ENCODE data around the gene AP1S2. TPM values are rescaled to one million over a fixed set of nuclear protein-coding genes. Genes with fewer than 3 reads are reported as not detected.

AP1S2 gene
- polyA plus RNA-seq, 2 donors, result 5.2 to 7.5 TPM

- H3K36me3 ChIP-seq (ENCODE audit: control insufficient read depth in 2 of 2, insufficient read depth in 2 of 2, low read length in 1 of 2), result no peaks in the 10 kb centered on the region
- WGBS, 2 donors, result 0 to 1% methylated on average over 15 of the region's 15 CpGs
- peak overlapping the region; percentile 73 to 93 for H3K4me3 ChIP-seq (ENCODE audit: low read depth in 1 of 2, low read length in 2 of 2)
- no peaks in the 10 kb centered on the region for H3K27me3 ChIP-seq (ENCODE audit: control insufficient read depth in 1 of 2, insufficient read depth in 2 of 2, low read length in 2 of 2)
- H3K4me1 ChIP-seq (ENCODE audit: control insufficient read depth in 2 of 2, insufficient read depth in 2 of 2, low read length in 1 of 2), result no peaks in the 10 kb centered on the region
- no peaks in the 10 kb centered on the region for H3K9me3 ChIP-seq (ENCODE audit: control insufficient read depth in 2 of 2, insufficient read depth in 1 of 2, low read depth in 1 of 2, low read length in 1 of 2)
- peak overlapping the region; percentile 83 to 84 for H3K27ac ChIP-seq (ENCODE audit: low read depth in 2 of 2, low read length in 1 of 2)
These were observed 63.8 kb downstream of the AP1S2 start for GRCh38 chrX:15790769-15791290.

- Histone ChIP-seq H3K36me3 (ENCODE audit: control insufficient read depth in 2 of 2, insufficient read depth in 2 of 2, low read length in 1 of 2) (no peaks in the 10 kb centered on the region), H3K27ac (ENCODE audit: low read depth in 2 of 2, low read length in 1 of 2) (peak within 1 kb of the TSS; percentile 83 to 84), H3K27me3 (ENCODE audit: control insufficient read depth in 1 of 2, insufficient read depth in 2 of 2, low read length in 2 of 2) (no peaks in the 10 kb centered on the region), H3K4me1 (ENCODE audit: control insufficient read depth in 2 of 2, insufficient read depth in 2 of 2, low read length in 1 of 2) (no peaks in the 10 kb centered on the region), H3K9me3 (ENCODE audit: control insufficient read depth in 2 of 2, insufficient read depth in 1 of 2, low read depth in 1 of 2, low read length in 1 of 2) (no peaks in the 10 kb centered on the region), H3K4me3 (ENCODE audit: low read depth in 1 of 2, low read length in 2 of 2) (peak within 1 kb of the TSS; percentile 73 to 93)
- 0% methylated on average over 54 to 55 of the region's 55 CpGs for WGBS, 2 donors
These were observed 64.4 kb downstream of the AP1S2 start, which contains the start of gene ZRSR2 for GRCh38 chrX:15789979-15790768. Gene ZRSR2 (plus strand): TSS chrX:15790484. CDS start chrX:15790496, 12 bp downstream.

GRCh38 chrX:15786915-15787314, 67.7 kb downstream of the AP1S2 start:
- WGBS, 2 donors, result 49 to 77% methylated on average over 3 of the region's 3 CpGs

DNA sequence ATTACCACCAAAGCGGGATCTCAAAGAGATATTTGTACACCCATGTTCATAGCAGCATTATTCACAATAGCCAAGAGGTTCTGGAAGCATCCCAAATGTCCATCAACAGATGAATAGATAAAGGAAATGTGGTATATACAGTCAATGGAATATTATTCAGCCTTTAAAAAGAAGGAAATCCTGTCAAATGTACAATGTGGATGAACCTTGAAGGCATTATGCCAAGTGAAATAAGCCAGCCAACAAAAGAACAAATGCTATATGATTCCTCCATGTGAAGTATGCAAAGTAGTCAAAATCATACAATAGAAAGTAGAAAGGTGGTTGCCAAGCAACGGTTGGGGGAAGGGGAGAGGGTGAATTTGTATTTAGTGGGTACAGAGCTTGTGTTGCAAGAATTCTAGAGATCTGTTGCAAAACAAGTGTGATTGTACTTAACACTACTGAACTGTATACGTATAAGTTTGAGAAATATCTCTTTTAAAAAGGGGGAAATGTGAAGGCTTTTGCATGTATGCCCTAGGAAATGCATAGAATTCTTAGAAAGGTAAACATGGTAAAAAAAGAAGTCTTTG, 69.3 kb downstream of the AP1S2 start:
- Histone ChIP-seq H3K9me3 (ENCODE audit: control insufficient read depth in 2 of 2, insufficient read depth in 1 of 2, low read depth in 1 of 2, low read length in 1 of 2) (no peaks in the 10 kb centered on the region), H3K36me3 (ENCODE audit: control insufficient read depth in 2 of 2, insufficient read depth in 2 of 2, low read length in 1 of 2) (peaks cover 2 to 4% of the 10 kb centered on the region in 2 donors), H3K4me3 (ENCODE audit: low read depth in 1 of 2, low read length in 2 of 2) (no peak overlapping the region), H3K27ac (ENCODE audit: low read depth in 2 of 2, low read length in 1 of 2) (no peak overlapping the region), H3K27me3 (ENCODE audit: control insufficient read depth in 1 of 2, insufficient read depth in 2 of 2, low read length in 2 of 2) (no peaks in the 10 kb centered on the region), H3K4me1 (ENCODE audit: control insufficient read depth in 2 of 2, insufficient read depth in 2 of 2, low read length in 1 of 2) (no peaks in the 10 kb centered on the region)
- WGBS, 2 donors, result 91 to 93% methylated on average over 3 of the region's 3 CpGs

More at GRCh38 chrX:15786915-15787314, 67.7 kb downstream of the AP1S2 start:
- no peak overlapping the region for H3K4me3 ChIP-seq (ENCODE audit: low read depth in 1 of 2, low read length in 2 of 2)
- H3K27me3 ChIP-seq (ENCODE audit: control insufficient read depth in 1 of 2, insufficient read depth in 2 of 2, low read length in 2 of 2), result no peaks in the 10 kb centered on the region
- no peaks in the 10 kb centered on the region for H3K9me3 ChIP-seq (ENCODE audit: control insufficient read depth in 2 of 2, insufficient read depth in 1 of 2, low read depth in 1 of 2, low read length in 1 of 2)
- H3K4me1 ChIP-seq (ENCODE audit: control insufficient read depth in 2 of 2, insufficient read depth in 2 of 2, low read length in 1 of 2), result no peaks in the 10 kb centered on the region
- peak overlapping the region in 1 of 2 donors; percentile 7 for H3K27ac ChIP-seq (ENCODE audit: low read depth in 2 of 2, low read length in 1 of 2)
- H3K36me3 ChIP-seq (ENCODE audit: control insufficient read depth in 2 of 2, insufficient read depth in 2 of 2, low read length in 1 of 2), result peaks cover 0 to 4% of the 10 kb centered on the region in 2 donors

GRCh38 chrX:15781961-15782699, 72.5 kb downstream of the AP1S2 start:
- Histone ChIP-seq H3K4me1 (ENCODE audit: control insufficient read depth in 2 of 2, insufficient read depth in 2 of 2, low read length in 1 of 2) (no peaks in the 10 kb centered on the region), H3K27ac (ENCODE audit: low read depth in 2 of 2, low read length in 1 of 2) (no peak overlapping the region), H3K27me3 (ENCODE audit: control insufficient read depth in 1 of 2, insufficient read depth in 2 of 2, low read length in 2 of 2) (no peaks in the 10 kb centered on the region), H3K4me3 (ENCODE audit: low read depth in 1 of 2, low read length in 2 of 2) (no peak overlapping the region), H3K36me3 (ENCODE audit: control insufficient read depth in 2 of 2, insufficient read depth in 2 of 2, low read length in 1 of 2) (peaks cover 2 to 4% of the 10 kb centered on the region in 2 donors), H3K9me3 (ENCODE audit: control insufficient read depth in 2 of 2, insufficient read depth in 1 of 2, low read depth in 1 of 2, low read length in 1 of 2) (no peaks in the 10 kb centered on the region)
- 70 to 75% methylated on average over 13 of the region's 13 CpGs for WGBS, 2 donors

Other genes starting within 250 kb of the AP1S2 start
- gene CLTRN, start 190.0 kb downstream of the AP1S2 start, polyA plus RNA-seq, result under 1 TPM; 0.38 to 0.49 TPM
- gene CA5B, start 116.5 kb downstream of the AP1S2 start, polyA plus RNA-seq, result 1 to 10 TPM; 1.5 to 1.6 TPM
- 10 to 100 TPM; 11.5 to 11.9 TPM for gene ZRSR2, start 64.3 kb downstream of the AP1S2 start, polyA plus RNA-seq